Activated CD4-positive, CD25-positive, alpha-beta regulatory T cell treated with anti-CD3 and anti-CD28 coated beads, Interleukin-2, amount 50 U/mL, for 72 hours (primary cell): ENCODE measurements around the gene MRPS5.

Experiments
- DNase-seq: peaks from one replicate; pipeline ENCODE4 v3.0.0; 2021

MRPS5 gene

GRCh38 chr2:95087379-95087778 is 34.2 kb downstream of the MRPS5 start:
- DNase-seq, result no peak

- DNase-seq, result no peak
These were observed 35.6 kb downstream of the MRPS5 start for GRCh38 chr2:95086017-95086416.

DNA sequence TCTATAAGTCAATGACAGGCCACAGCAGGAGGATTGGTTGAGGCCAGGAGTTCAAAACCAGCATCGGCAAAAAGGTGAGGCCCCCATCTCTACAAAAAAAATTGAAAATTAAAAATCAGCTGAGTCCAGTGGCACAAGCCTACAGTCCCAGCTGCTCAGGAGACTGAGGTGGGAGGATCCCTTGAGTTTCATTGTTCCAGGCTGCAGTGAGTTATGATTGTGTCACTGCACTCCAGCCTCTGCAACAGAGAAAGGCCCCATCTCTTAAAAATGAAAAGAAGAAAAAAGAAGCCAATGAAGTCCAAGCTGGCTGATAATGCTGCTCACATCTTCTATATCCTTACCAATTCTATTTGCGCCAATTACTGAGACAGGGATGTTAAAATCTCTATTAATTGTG is 39.1 kb downstream of the MRPS5 start:
- DNase-seq, result no peak

GRCh38 chr2:95079199-95079683 is 42.4 kb downstream of the MRPS5 start:
- DNase-seq, result no peak

DNA sequence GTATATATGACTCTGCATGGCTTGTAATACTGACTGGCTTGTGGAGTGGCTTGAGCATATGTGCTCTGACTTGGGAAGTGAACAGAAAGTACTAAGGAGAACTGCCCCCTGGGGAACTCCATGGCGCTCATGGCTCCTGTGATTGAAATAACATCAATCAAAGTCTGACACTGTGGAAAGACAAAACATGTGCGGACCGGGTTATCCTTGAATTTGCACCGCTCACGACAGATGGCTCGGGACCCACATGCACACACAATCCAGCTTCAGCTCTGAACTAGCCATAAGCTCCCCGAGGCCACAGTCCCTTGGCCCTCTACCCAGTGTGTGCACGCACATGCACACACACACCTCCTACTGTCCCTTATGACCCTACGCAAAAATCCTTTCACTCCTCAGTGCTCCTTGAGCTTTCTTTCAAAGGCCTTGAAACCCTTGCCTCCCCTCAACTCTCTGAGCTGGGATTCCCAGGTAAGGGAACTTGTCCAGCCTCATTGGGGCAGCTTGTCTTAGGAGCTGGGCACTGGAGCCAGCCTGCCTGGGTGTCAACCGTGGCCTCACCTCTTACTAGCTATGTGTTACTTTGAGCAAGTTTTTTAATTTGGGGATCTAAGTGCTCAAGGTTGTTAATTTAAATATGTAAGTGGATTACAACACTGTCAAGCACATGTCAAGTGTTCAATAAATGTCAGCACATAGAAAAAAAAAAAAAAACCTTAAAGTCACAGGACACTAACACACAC is 43.6 kb downstream of the MRPS5 start:
- no peak for DNase-seq

DNA sequence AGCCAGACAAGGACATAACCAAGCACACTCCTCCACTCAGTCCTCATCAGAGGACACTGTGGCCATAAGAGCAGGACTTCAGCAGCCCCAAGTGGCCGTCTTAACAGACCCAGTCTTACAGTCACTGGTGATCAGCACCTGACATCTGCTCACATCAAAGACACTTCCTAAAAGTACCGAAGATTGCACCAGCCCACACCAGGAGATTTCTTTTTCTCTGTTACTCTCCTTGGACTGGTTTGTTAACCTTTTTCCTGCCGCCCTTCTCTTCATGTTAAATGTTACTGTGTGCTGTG is 44.1 kb downstream of the MRPS5 start:
- DNase-seq, result no peak

GRCh38 chr2:95076705-95077529 is 44.7 kb downstream of the MRPS5 start:
- peak; percentile 88 for DNase-seq

DNA sequence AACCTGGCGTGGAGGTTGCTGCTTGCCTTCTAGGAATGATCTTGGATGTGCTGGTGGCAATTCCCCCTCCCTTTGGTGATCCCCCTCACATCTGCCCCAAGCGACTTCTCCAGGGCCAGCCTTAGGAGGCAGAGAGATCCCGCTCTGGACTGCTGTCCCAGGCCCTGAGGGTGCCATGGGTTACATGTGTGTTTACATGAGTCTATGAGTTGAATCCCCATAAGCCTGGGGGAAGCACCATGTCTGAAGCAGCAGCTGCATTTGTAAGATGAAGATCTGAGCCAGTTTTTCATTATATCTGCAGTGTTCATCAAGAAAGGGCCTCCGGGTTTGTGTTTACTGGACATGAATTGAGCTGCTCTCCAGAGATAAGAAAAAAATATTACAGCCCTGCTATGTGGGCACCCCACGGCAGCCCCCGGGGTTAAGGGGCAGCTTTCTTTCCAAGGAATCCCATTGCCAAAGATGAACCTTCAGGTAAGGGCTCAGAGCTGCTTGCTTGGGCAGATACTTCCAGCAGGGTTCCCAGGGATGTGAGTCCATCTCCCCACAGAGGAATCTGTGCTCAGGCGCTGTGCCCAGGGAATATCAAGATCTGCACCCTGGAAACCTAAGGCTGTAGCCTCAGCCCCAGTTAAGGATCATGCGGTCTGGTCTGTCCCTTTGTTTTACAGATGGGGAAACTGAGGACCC is 46.0 kb downstream of the MRPS5 start:
- no peak for DNase-seq

- peak; percentile 64 for DNase-seq
These were observed 46.8 kb downstream of the MRPS5 start for GRCh38 chr2:95074663-95075439.

DNA sequence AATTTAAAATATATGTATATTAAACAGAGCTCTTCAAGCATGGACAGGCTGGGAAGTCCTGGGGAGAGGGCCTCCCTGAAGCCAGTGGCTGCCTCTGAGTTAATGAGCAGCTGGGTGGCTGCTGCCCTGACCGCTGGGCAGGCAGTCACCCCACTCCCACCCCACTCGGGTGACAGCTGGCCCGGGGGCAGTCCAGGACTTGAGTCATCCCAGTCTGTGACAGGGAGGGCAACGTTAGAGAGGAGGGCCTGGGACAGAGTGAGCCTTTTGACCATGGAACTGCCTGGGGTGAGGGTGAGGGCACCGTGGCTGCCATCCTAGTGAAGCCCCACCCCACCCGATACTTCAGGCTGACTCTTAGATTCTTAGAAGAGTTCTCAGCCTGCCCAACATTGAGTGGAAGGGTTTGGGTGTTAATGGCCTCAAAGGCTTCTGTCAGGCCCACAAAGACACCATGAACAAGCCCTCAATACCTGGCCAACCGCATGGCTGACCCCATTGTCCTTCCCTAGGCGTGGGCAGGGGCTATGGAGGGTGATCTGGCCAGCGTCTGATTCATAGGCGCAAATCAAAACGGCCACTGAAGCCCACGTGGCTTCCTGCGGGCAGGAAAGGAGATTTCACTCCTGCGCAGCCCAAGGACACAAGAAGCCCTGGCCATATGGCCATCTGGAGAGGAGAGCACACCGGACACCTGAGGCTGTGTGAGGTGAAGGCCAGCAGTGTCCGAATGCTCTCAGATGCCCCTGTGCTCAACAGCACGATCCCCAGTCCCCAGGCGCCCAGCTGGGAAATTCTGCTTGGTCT is 47.5 kb downstream of the MRPS5 start:
- no peak for DNase-seq

DNA sequence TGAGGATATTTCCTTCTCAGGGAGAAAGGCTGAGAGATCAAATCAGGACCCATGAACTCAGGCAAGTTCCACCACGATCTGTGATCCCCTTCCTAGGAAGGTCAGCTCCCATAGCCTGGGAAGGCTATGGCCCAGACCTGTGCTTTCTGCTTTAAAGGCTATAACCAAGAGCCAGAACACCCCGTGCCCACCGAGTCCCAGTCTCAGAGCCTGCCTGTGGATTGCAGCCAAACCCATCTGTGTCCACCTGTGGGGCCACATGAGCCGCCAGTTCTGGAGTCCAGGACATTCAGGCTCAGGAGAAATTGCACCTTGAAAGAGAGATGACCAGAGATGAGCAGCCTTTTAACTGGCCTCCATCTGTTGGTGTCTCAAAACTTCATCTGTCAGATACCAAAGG is 49.2 kb downstream of the MRPS5 start:
- DNase-seq, result no peak

DNA sequence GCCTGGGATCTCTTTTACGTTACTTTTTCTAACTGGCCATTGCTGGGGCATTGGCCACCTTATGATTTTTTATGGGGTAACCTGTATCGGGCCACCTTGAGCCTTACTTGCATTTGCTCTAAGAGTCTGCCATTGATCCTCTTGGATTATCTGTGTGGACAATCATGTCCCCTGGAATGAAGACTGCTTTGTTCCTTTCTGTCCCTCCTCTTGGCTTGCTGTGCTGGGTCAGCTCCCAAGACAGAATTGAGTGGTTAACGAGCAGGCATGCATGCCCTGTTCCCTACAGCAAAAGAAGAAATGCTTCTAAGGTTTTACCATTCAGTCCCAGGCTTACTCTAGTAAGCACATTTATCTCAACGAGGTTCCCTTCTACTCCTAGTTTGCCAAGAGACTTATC is 49.8 kb downstream of the MRPS5 start:
- no peak for DNase-seq

GRCh38 chr2:95069465-95069864 is 52.1 kb downstream of the MRPS5 start:
- no peak for DNase-seq

- no peak for DNase-seq
These were observed 53.4 kb downstream of the MRPS5 start for GRCh38 chr2:95068256-95068655.

DNA sequence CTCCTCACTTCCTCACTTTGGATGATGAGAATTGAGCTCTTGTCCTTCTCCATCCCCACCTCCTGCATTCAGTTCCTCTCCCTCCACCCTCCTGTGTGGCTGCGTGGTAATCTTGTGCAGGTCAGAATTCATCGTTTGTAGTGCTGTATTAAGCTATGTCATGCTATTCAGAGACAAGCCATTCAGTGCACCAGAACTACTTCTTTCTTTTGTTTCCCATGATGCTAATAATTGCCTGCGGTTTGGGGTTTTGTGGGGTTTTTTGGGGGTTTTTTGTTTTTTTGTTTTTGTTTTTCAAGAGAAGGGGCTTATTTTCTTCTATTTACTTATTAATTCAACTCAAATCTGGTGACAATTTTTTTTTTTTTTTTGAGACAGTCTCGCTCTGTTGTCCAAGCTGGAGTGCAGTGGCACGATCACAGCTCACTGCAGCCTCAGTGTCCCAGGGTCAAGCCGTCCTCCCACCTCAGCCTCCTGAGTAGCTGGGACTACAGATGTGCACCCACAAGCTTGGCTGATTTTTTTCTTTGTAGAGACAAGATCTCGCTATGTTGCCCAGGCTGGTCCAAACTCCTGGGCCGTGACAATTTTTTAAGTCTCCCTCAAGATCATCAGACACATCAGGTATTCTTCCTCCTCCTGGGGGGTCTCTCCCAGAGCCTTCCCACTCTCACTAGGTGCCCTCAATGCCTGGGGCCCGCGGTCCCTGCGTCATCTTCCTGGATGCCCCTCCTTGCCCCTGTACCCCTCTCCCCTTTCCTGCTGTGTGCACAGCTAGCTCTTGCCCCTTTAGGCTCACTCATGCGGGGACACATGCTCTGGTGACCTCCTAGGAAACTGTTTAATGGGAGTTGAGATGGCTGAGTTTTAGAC is 58.3 kb downstream of the MRPS5 start:
- DNase-seq, result no peak

DNA sequence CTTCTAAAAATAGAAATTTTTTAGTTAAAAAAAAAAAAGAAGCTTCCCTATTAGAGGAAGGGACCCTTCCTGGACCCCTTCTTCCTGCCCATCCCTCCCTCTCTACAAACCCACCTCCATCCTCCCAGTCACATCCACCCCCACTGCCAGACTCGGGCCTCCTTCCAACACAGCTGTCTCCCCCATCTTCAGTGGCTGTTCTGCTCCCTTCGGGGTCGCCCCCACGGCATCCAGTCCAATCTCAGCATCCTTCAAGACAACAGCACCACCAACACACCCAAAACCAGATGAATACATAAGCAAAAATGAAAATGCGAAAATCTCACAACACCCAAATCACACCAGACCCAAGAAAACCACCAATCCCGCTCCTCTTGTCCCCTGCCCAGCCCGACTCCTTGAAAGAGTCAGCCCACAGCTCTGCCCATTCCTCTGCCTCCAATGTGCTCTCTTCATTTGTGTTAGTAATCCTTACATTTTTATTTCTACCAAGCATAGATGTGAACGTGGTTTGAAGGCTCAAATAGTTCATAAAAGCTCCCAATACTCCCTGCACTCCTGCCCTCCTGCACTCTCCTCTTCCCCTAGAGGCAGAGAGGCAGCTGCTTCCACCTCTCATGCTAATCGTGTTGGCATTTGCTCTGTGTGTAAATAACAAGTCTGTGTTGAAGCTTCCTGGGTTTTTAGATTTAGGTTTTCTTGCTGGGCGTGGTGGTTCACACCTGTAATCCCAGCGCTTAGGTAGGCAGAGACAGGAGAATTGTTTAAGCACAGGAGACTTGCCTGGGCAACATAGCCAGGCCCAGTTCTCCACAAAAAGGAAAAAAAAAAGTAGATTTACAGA is 59.1 kb downstream of the MRPS5 start:
- DNase-seq, result peak; percentile 25

GRCh38 chr2:95061601-95062183 is 59.9 kb downstream of the MRPS5 start:
- DNase-seq, result peak; percentile 30

DNA sequence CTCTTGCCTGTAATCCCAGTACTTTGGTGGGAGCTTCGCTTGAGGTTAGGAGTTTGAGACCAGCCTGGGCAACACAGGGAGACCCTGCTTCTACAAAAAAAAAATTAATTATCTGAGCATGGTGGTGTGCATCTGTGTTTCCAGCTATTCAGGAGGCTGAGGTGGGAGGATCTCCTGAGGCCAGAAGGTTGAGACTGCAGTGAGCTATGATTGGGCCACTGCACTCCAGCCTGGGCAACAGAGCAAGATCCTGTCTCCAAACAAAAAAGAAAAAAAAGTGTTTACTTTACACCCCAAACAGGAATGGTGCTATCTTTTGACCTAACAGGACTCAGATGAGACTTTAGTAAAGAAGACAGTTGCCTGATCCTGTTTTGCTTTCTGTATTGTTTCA is 60.5 kb downstream of the MRPS5 start:
- DNase-seq, result no peak

DNA sequence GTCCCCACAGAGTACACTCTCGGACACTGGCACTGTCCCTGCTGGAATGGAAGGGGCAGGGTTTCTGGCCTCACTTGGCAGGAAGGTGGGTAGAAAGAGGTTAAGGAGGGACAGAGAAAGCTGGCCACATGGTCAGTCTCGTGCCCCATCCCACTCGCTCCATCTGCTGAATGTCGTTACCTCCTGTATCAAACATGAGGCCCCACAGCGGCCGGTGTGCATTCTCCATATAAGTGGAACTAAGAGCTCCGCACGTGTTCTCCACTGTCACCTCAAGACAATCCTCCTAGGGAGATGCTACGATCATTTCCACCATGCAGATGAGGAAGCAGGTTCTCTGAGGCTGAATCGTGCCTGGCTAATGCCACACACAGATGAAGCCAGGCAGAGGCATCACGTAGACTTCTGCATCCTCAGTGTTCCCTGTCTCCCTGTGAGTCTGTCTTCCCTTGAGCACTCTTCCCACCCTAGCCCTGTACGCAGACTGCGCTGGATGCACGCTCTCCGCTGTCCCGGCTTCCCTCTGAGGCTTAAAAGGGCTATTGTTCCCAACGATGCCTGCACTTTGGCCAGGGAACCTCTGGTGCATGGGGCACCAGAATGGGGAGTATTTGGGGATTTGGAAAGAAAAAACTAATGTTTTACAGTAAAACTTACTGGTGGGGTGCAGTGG is 61.0 kb downstream of the MRPS5 start:
- peak; percentile 8 for DNase-seq
